Sigmoid colon (tissue), 4 donors: Measurements from ENCODE around the gene AHNAK.

ENCODE experiments used
- EP300 ChIP-seq, 4 donors: sonication (generic); formaldehyde crosslinking; IDR thresholded peaks; one replicate each; pipeline ENCODE4 v1.6.1; 2017; ENCODE audit warnings: antibody characterized with exemption in 4 of 4
- POLR2A ChIP-seq, 2 donors: fragments of 450-650 bp; IDR thresholded peaks; one replicate each; pipeline ENCODE4 v1.6.1; 2016; ENCODE audit warnings: antibody characterized with exemption in 2 of 2, mild to moderate bottlenecking in 2 of 2, moderate library complexity in 2 of 2
- TF ChIP-seq, protein P1 (sequence below), 4 experiments: fragments of 450-650 bp in 3 of 4; fragments of 200-600 bp in 1 of 4; IDR thresholded peaks; one replicate each; pipeline ENCODE4 v1.5.1; 2016 to 2019; ENCODE audit warnings: antibody characterized with exemption in 4 of 4, mild to moderate bottlenecking in 3 of 4, moderate library complexity in 2 of 4

- TF ChIP-seq, protein P1, sequence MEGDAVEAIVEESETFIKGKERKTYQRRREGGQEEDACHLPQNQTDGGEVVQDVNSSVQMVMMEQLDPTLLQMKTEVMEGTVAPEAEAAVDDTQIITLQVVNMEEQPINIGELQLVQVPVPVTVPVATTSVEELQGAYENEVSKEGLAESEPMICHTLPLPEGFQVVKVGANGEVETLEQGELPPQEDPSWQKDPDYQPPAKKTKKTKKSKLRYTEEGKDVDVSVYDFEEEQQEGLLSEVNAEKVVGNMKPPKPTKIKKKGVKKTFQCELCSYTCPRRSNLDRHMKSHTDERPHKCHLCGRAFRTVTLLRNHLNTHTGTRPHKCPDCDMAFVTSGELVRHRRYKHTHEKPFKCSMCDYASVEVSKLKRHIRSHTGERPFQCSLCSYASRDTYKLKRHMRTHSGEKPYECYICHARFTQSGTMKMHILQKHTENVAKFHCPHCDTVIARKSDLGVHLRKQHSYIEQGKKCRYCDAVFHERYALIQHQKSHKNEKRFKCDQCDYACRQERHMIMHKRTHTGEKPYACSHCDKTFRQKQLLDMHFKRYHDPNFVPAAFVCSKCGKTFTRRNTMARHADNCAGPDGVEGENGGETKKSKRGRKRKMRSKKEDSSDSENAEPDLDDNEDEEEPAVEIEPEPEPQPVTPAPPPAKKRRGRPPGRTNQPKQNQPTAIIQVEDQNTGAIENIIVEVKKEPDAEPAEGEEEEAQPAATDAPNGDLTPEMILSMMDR (IDR thresholded peaks at IDR 0.05): no peak
- TF ChIP-seq POLR2A (IDR thresholded peaks at IDR 0.05) (no peak), EP300 (IDR thresholded peaks at IDR 0.05) (no peak)
Measured at GRCh38 chr11:62456630-62457029, 90.0 kb downstream of the AHNAK start.
